ENCODE results near the gene CPA4. TPM values are rescaled to one million over a fixed set of nuclear protein-coding genes. Genes with fewer than 3 reads are reported as not detected.

CPA4 gene
- total RNA-seq, 4 donors from 2014 or later, result 68.7 to 116 (median 83.0) TPM

GRCh38 chr7:130269318-130269694 is 23.7 kb upstream of the CPA4 start:
- whole genome bisulfite sequencing, result 84% methylated on average over 1 of the region's 1 CpG

GRCh38 chr7:130270947-130271800 is 21.8 kb upstream of the CPA4 start:
- 91% methylated on average over 12 of the region's 12 CpGs for WGBS
- DNase-seq (ENCODE audit: low spot score in 2 of 2), result no peak
- Histone ChIP-seq H3K27ac (no peak overlapping the region), H3K4me1 (peaks cover 20% of the 10 kb centered on the region), H3K9me3 (no peaks in the 10 kb centered on the region), H3K36me3 (no peaks in the 10 kb centered on the region), H3K27me3 (no peaks in the 10 kb centered on the region), H3K4me3 (no peak overlapping the region)
- TF ChIP-seq EP300 (IDR thresholded peaks at IDR 0.05) (no peak), POLR2AphosphoS5 (IDR thresholded peaks at IDR 0.05) (no peak), POLR2A (IDR thresholded peaks at IDR 0.05) (no peak)
- TF ChIP-seq, protein P1, sequence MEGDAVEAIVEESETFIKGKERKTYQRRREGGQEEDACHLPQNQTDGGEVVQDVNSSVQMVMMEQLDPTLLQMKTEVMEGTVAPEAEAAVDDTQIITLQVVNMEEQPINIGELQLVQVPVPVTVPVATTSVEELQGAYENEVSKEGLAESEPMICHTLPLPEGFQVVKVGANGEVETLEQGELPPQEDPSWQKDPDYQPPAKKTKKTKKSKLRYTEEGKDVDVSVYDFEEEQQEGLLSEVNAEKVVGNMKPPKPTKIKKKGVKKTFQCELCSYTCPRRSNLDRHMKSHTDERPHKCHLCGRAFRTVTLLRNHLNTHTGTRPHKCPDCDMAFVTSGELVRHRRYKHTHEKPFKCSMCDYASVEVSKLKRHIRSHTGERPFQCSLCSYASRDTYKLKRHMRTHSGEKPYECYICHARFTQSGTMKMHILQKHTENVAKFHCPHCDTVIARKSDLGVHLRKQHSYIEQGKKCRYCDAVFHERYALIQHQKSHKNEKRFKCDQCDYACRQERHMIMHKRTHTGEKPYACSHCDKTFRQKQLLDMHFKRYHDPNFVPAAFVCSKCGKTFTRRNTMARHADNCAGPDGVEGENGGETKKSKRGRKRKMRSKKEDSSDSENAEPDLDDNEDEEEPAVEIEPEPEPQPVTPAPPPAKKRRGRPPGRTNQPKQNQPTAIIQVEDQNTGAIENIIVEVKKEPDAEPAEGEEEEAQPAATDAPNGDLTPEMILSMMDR (IDR thresholded peaks at IDR 0.05), result no peak

More at GRCh38 chr7:130269318-130269694, 23.7 kb upstream of the CPA4 start:
- Histone ChIP-seq H3K36me3 (no peaks in the 10 kb centered on the region), H3K4me1 (peaks cover 15% of the 10 kb centered on the region), H3K9me3 (no peaks in the 10 kb centered on the region), H3K27me3 (no peaks in the 10 kb centered on the region), H3K4me3 (no peak overlapping the region), H3K27ac (no peak overlapping the region)
- DNase-seq (ENCODE audit: low spot score in 2 of 2), result no peak
- TF ChIP-seq POLR2AphosphoS5 (IDR thresholded peaks at IDR 0.05) (no peak), EP300 (IDR thresholded peaks at IDR 0.05) (no peak), POLR2A (IDR thresholded peaks at IDR 0.05) (no peak)

GRCh38 chr7:130272381-130273080 is 20.4 kb upstream of the CPA4 start:
- Histone ChIP-seq H3K4me1 (peaks cover 28% of the 10 kb centered on the region), H3K36me3 (no peaks in the 10 kb centered on the region), H3K4me3 (peak overlapping the region; percentile 28), H3K27ac (no peak overlapping the region), H3K9me3 (no peaks in the 10 kb centered on the region), H3K27me3 (no peaks in the 10 kb centered on the region)
- no peak for DNase-seq (ENCODE audit: low spot score in 2 of 2)
- WGBS, result 62% methylated on average over 22 of the region's 23 CpGs
- no peak for TF ChIP-seq POLR2AphosphoS5 (IDR thresholded peaks at IDR 0.05)
- TF ChIP-seq, protein P1 (IDR thresholded peaks at IDR 0.05), result no peak
- TF ChIP-seq POLR2A (IDR thresholded peaks at IDR 0.05), result no peak
- TF ChIP-seq EP300 (IDR thresholded peaks at IDR 0.05), result no peak

DNA sequence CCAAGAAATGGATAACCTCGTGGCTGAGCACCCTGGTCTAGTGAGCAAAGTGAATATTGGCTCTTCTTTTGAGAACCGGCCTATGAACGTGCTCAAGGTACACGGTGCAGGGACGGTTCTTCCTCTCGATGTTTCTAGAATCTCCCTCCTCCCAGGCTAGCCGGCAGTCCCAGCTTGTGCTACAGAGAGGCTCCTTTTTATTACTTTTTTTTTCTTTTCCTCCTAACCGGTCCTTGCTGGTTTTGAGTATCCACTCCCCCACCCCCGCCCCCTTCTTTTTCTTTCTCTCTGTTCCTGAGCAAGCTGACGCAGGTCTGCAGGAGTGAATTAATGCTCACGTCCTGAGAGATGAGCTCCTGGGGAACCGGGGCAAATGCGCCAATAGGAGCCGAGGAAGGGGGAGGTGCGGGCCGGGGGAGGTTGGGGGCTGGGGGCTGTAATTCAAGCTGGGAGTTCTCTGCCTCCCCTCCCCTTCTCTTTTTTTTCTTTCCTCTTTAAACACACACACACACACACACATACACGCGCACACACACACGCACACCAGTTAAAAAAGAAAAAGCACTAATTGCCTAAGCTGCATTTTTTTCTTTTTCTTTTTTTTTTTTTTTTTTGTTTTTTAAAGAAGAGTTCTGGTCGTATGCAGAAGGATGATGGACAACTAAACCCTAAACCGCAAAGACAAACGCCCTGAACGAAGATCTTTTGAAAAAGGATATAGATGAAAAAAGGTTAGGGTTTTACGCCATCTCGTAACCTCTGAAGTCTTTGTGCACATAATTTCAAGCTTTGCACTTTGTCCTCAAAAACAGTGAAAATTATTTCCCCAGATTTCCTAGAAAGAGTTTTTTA is 19.7 kb upstream of the CPA4 start:
- Histone ChIP-seq H3K36me3 (no peaks in the 10 kb centered on the region), H3K27me3 (no peaks in the 10 kb centered on the region), H3K4me1 (peaks cover 30% of the 10 kb centered on the region), H3K4me3 (peak overlapping the region; percentile 28), H3K9me3 (no peaks in the 10 kb centered on the region), H3K27ac (no peak overlapping the region)
- DNase-seq (ENCODE audit: low spot score in 2 of 2), result no peak
- TF ChIP-seq, protein P1 (IDR thresholded peaks at IDR 0.05), result no peak
- TF ChIP-seq POLR2A (IDR thresholded peaks at IDR 0.05) (no peak), EP300 (IDR thresholded peaks at IDR 0.05) (no peak), POLR2AphosphoS5 (IDR thresholded peaks at IDR 0.05) (no peak)
- 20% methylated on average over 25 of the region's 25 CpGs for WGBS

- DNase-seq (ENCODE audit: low spot score in 2 of 2), result no peak
- H3K27me3 ChIP-seq, result no peaks in the 10 kb centered on the region
- TF ChIP-seq, protein P1 (IDR thresholded peaks at IDR 0.05), result no peak
- TF ChIP-seq POLR2AphosphoS5 (IDR thresholded peaks at IDR 0.05) (peak in 1 of 3 donors; percentile 49), EP300 (IDR thresholded peaks at IDR 0.05) (no peak)
- no peak overlapping the region for H3K4me3 ChIP-seq
- no peaks in the 10 kb centered on the region for H3K9me3 ChIP-seq
- peaks cover 30% of the 10 kb centered on the region for H3K4me1 ChIP-seq
- no peak overlapping the region for H3K27ac ChIP-seq
- H3K36me3 ChIP-seq, result no peaks in the 10 kb centered on the region
- 45% methylated on average over 11 of the region's 11 CpGs for WGBS
These were observed 19.1 kb upstream of the CPA4 start for GRCh38 chr7:130273933-130274255.

Data from suprapubic skin (tissue), 4 donors.